ENCODE measurements around the gene IFNE.

GRCh38 chr9:21491756-21492155, 9.6 kb upstream of the IFNE start:
- TF ChIP-seq FOXK1 (CRISPR knock-in tag; IDR thresholded peaks at IDR 0.05; ENCODE audit: borderline replicate concordance) (no peak), HMGN3 (IDR thresholded peaks at IDR 0.05; ENCODE audit: borderline replicate concordance, extremely low read depth, insufficient read length, low read depth, low read length) (no peak), CHD4 (IDR thresholded peaks at IDR 0.05; ENCODE audit: insufficient read depth, insufficient replicate concordance, low read depth, low read length, poor library complexity, severe bottlenecking) (no peak), CEBPB (tag; IDR thresholded peaks at IDR 0.05) (no peak), CTCF (IDR thresholded peaks at IDR 0.05 in 2 of 3, conservative IDR thresholded peaks at IDR 0.05 in 1 of 3; ENCODE audit: insufficient read depth in 2 of 3, low read depth in 1 of 3, low read length in 3 of 3) (no peak)

Data from K562 (cell line).